HCT116 (cell line): ENCODE measurements around the gene SART3. TPM values are rescaled to one million over a fixed set of nuclear protein-coding genes. Genes with fewer than 3 reads are reported as not detected.

Experiments used
- ATAC-seq: fragments of 200-7000 bp; cut with Tn5 transposase; 2 replicates; pipeline ENCODE4 v1.9.1; 2020; ENCODE audit warnings: mild to moderate bottlenecking, moderate library complexity
- BruUV-seq: library from RNA; stranded (reverse); fragments of 400-500 nt; replicated peaks from 2 replicates; lab custom pipeline; 2021; lab: Mats Ljungman, UMichigan
- CTCF ChIA-PET: fragments of 300-600 bp; sonication (Branson Sonifier 250); formaldehyde crosslinking; loops from one replicate; lab custom pipeline; 2021; ENCODE audit warnings: antibody characterized with exemption; lab: Charles Lee
- POLR2A ChIA-PET: fragments of 300-600, 350-600 bp; sonication (Branson Sonifier 250); formaldehyde crosslinking; loops from one replicate; lab custom pipeline; 2021; ENCODE audit warnings: antibody characterized with exemption; lab: Charles Lee
- RAD21 ChIA-PET, 2 experiments: fragments of 300-600 bp; sonication (Branson Sonifier 250); formaldehyde crosslinking; loops; one replicate each; lab custom pipeline; 2023; ENCODE audit warnings: low total read pairs in 2 of 2; ENCODE audit not compliant: uncharacterized antibody in 2 of 2, unreplicated experiment in 2 of 2, low non-redundant PET in 1 of 2; lab: Charles Lee
- DNase-seq: peaks from one replicate; pipeline ENCODE4 v3.0.0-alpha.2; 2010; ENCODE audit warnings: low read depth, low spot score
- H2AFZ ChIP-seq: fragments of 200-600 bp; shearing (Covaris generic), sonication (generic); 2 replicates; pipeline ENCODE4 v1.6.1; 2017; ENCODE audit warnings: low read depth, mixed run types, mixed read lengths, antibody characterized with exemption, low read length; ENCODE audit not compliant: poor library complexity, severe bottlenecking
- H3K27ac ChIP-seq: 2 replicates; pipeline ENCODE4 v1.5.1; 2012; ENCODE audit warnings: low read depth, low read length
- H3K27me3 ChIP-seq: fragments of 200-600 bp; sonication (generic); 2 replicates; pipeline ENCODE4 v1.6.1; 2016; ENCODE audit warnings: mixed run types, low read length, mixed read lengths; ENCODE audit not compliant: insufficient read depth
- H3K36me3 ChIP-seq, 2 experiments: fragments of 200-500 bp in 1 of 2; fragments of 200-600 bp in 1 of 2; sonication (Bioruptor generic) in 1 of 2; sonication (generic) in 1 of 2; 2 replicates each; pipeline versions ENCODE4 v1.5.1 to v1.6.1; 2014 to 2016; ENCODE audit warnings: low read length in 2 of 2, inconsistent platforms in 1 of 2, mixed read lengths in 1 of 2, mixed run types in 1 of 2; ENCODE audit not compliant: insufficient read depth in 2 of 2, control insufficient read depth in 1 of 2
- H3K4me1 ChIP-seq, 2 experiments: fragments of 200-600 bp in 1 of 2; sonication (generic) in 1 of 2; 2 replicates each; pipeline versions ENCODE4 v1.5.1 to v1.6.1; 2012 to 2017; ENCODE audit warnings: low read length in 2 of 2, inconsistent platforms in 1 of 2, mild to moderate bottlenecking in 1 of 2, mixed read lengths in 1 of 2, mixed run types in 1 of 2, moderate library complexity in 1 of 2; ENCODE audit not compliant: insufficient read depth in 2 of 2, control insufficient read depth in 1 of 2
- H3K4me2 ChIP-seq: fragments of 200-600 bp; sonication (generic); 2 replicates; pipeline ENCODE4 v1.6.1; 2017; ENCODE audit warnings: mixed run types, low read length, mixed read lengths
- H3K4me3 ChIP-seq, 2 experiments: fragments of 200-600 bp in 1 of 2; sonication (generic) in 1 of 2; replicated peaks in 1 of 2; 2 replicates each; pipeline ENCODE4 v1.5.1; 2011 to 2016; ENCODE audit warnings: low read length in 2 of 2, control low read depth in 1 of 2, low read depth in 1 of 2, mild to moderate bottlenecking in 1 of 2, mixed read lengths in 1 of 2, mixed run types in 1 of 2
- H3K79me2 ChIP-seq: fragments of 200-600 bp; sonication (generic); 2 replicates; pipeline ENCODE4 v1.6.1; 2017; ENCODE audit warnings: mild to moderate bottlenecking, mixed run types, low read length, moderate library complexity, mixed read lengths; ENCODE audit not compliant: insufficient read depth
- H3K9ac ChIP-seq: fragments of 200-600 bp; sonication (generic); 2 replicates; pipeline ENCODE4 v1.6.1; 2016; ENCODE audit warnings: low read length, mixed read lengths
- H3K9me2 ChIP-seq: fragments of 200-600 bp; sonication (generic), shearing (Covaris generic); 2 replicates; pipeline ENCODE4 v1.6.1; 2017; ENCODE audit warnings: mixed run types, mild to moderate bottlenecking, moderate library complexity; ENCODE audit not compliant: insufficient read depth
- H3K9me3 ChIP-seq, 2 experiments: fragments of 200-500 bp in 1 of 2; fragments of 200-600 bp in 1 of 2; sonication (Bioruptor generic) in 1 of 2; sonication (generic) in 1 of 2; 2 replicates each; pipeline ENCODE4 v1.6.1; 2014 to 2017; ENCODE audit warnings: low read length in 2 of 2, mixed read lengths in 2 of 2, inconsistent platforms in 1 of 2, low read depth in 1 of 2, mild to moderate bottlenecking in 1 of 2, mixed run types in 1 of 2, moderate library complexity in 1 of 2; ENCODE audit not compliant: control insufficient read depth in 1 of 2, insufficient read depth in 1 of 2
- H4K20me1 ChIP-seq: fragments of 200-600 bp; sonication (generic), shearing (Covaris generic); 2 replicates; pipeline ENCODE4 v1.6.1; 2017; ENCODE audit warnings: mixed run types, mild to moderate bottlenecking, moderate library complexity; ENCODE audit not compliant: insufficient read depth
- ATF3 ChIP-seq: IDR thresholded peaks from 2 replicates; pipeline ENCODE4 v1.6.1; 2012
- EGR1 ChIP-seq: IDR thresholded peaks from 2 replicates; pipeline ENCODE4 v1.6.1; 2012; ENCODE audit warnings: low read depth
- EZH2 ChIP-seq: fragments of 200-600 bp; sonication (generic); IDR thresholded peaks from 2 replicates; pipeline ENCODE4 v1.6.1; 2017; ENCODE audit warnings: antibody characterized with exemption, mixed run types
- EZH2phosphoT487 ChIP-seq: fragments of 200-600 bp; IDR thresholded peaks from 2 replicates; pipeline ENCODE4 v1.6.1; 2018; ENCODE audit warnings: antibody characterized with exemption, borderline replicate concordance
- FOSL1 ChIP-seq: IDR thresholded peaks from 2 replicates; pipeline ENCODE4 v1.6.1; 2012; ENCODE audit warnings: low read depth
- JUND ChIP-seq: IDR thresholded peaks from 2 replicates; pipeline ENCODE4 v1.6.1; 2012
- RAD21 ChIP-seq: IDR thresholded peaks from 2 replicates; pipeline ENCODE4 v1.6.1; 2012; ENCODE audit warnings: low read depth, mild to moderate bottlenecking
- REST ChIP-seq: IDR thresholded peaks from 2 replicates; pipeline ENCODE4 v1.6.1; 2012; ENCODE audit warnings: low read depth
- SIN3A ChIP-seq: IDR thresholded peaks from 2 replicates; pipeline ENCODE4 v1.6.1; 2012; ENCODE audit warnings: low read depth
- SP1 ChIP-seq: IDR thresholded peaks from 2 replicates; pipeline ENCODE4 v1.6.1; 2012; ENCODE audit warnings: low read depth
- SRF ChIP-seq: IDR thresholded peaks from 2 replicates; pipeline ENCODE4 v1.6.1; 2012; ENCODE audit warnings: low read depth
- TCF7L2 ChIP-seq: IDR thresholded peaks from 2 replicates; pipeline ENCODE4 v1.7.0; 2011; ENCODE audit warnings: borderline replicate concordance, inconsistent platforms; ENCODE audit not compliant: insufficient read depth, insufficient read length; ENCODE audit errors: extremely low read depth
- YY1 ChIP-seq: IDR thresholded peaks from 2 replicates; pipeline ENCODE4 v1.6.1; 2011; ENCODE audit warnings: low read length, low read depth, moderate library complexity, mild to moderate bottlenecking; ENCODE audit not compliant: insufficient replicate concordance; ENCODE audit errors: extremely low read depth
- ZBTB33 ChIP-seq: IDR thresholded peaks from 2 replicates; pipeline ENCODE4 v1.6.1; 2011; ENCODE audit warnings: mild to moderate bottlenecking, low read length, moderate library complexity; ENCODE audit not compliant: insufficient replicate concordance; ENCODE audit errors: extremely low read depth
- ZNF274 ChIP-seq: fragments of 200-500 bp; sonication (Bioruptor generic); IDR thresholded peaks from 2 replicates; pipeline ENCODE4 v1.6.1; 2014; ENCODE audit warnings: mild to moderate bottlenecking, low read depth, low read length, inconsistent platforms
- intact Hi-C: fragments of 100-400 bp; cut with micrococcal nuclease; formaldehyde crosslinking; loops from 2 replicates; pipeline ENCODE4 v1.10.0; 2022
- total RNA-seq: library from RNA; stranded (reverse); gene quantifications from one replicate; pipeline ENCODE4 v1.2.1, GENCODE V29; 2021; ENCODE audit not compliant: unreplicated experiment

The SART3 gene
- total RNA-seq, 1 experiment from 2014 or later = 76.1 TPM

- ATAC-seq (no peak), DNase-seq (no peak)
- Histone ChIP-seq H3K9me2 (no peaks in the 10 kb centered on the region), H3K27me3 (no peaks in the 10 kb centered on the region), H3K4me3 (no peak overlapping the region), H3K4me1 (no peaks in the 10 kb centered on the region; a peak in 1 of 4 replicates), H2AFZ (no peak overlapping the region), H3K4me2 (no peak overlapping the region), H3K36me3 (no peaks in the 10 kb centered on the region), H3K9ac (no peak overlapping the region)
- RAD21 ChIA-PET = no interaction called here
- CTCF ChIA-PET = interaction anchor here (1.0 kb wide), 1 partner anchor 36 kb away, joined by 3 read pairs; the partner anchor contains the start of gene ISCU
- TF ChIP-seq TCF7L2 (no peak), JUND (no peak), EGR1 (no peak), SP1 (no peak), ZBTB33 (no peak), FOSL1 (no peak), EZH2 (no peak), ZNF274 (no peak), YY1 (no peak), REST (no peak), EZH2phosphoT487 (no peak), ATF3 (no peak), SRF (no peak), RAD21 (no peak), SIN3A (no peak)
- TF ChIP-seq, all 23 proteins: peak for 0
- Histone ChIP-seq H3K79me2 (no peaks in the 10 kb centered on the region), H4K20me1 (no peaks in the 10 kb centered on the region), H3K9me3 (no peaks in the 10 kb centered on the region), H3K27ac (no peak overlapping the region)
- POLR2A ChIA-PET = no interaction called here
- intact Hi-C loops = no loop called here
- no TSS peak for BruUV-seq
These were observed 37.7 kb upstream of the SART3 start for GRCh38 chr12:108598553-108599250.
